Thoracic aorta (tissue), 2 donors: Measurements from ENCODE around the gene ATP2B2. TPM values are rescaled to one million over a fixed set of nuclear protein-coding genes. Genes with fewer than 3 reads are reported as not detected.

Source experiments
- ATAC-seq: fragments of 150-250 bp; one replicate; pipeline ENCODE4 v1.8.0; 2017; ENCODE audit warnings: low read depth; ENCODE audit not compliant: insufficient number of reproducible peaks, low FRiP score
- DNase-seq: peaks from one replicate; pipeline ENCODE4 v3.0.0-alpha.2; 2020; ENCODE audit warnings: low spot score
- H3K27ac ChIP-seq, 2 donors: fragments of 200-600 bp; sonication (generic); 1 replicate in 1 of 2; 2 replicates in 1 of 2; pipeline ENCODE4 v1.5.1; 2016; ENCODE audit warnings: mild to moderate bottlenecking in 2 of 2, moderate library complexity in 2 of 2
- H3K27me3 ChIP-seq: fragments of 200-600 bp; sonication (generic); replicated peaks from 2 replicates; pipeline ENCODE4 v1.6.0; 2016; ENCODE audit warnings: mild to moderate bottlenecking; ENCODE audit not compliant: insufficient read depth
- H3K36me3 ChIP-seq: fragments of 200-600 bp; sonication (generic); one replicate; pipeline ENCODE4 v1.5.1; 2016
- H3K4me1 ChIP-seq, 2 donors: fragments of 200-600 bp; sonication (generic); 1 replicate in 1 of 2; 2 replicates in 1 of 2; pipeline versions ENCODE4 v1.5.1 to v1.6.0; 2016; ENCODE audit warnings: low read depth in 2 of 2, mild to moderate bottlenecking in 1 of 2; ENCODE audit not compliant: control insufficient read depth in 1 of 2
- H3K4me3 ChIP-seq: fragments of 200-600 bp; sonication (generic); 2 replicates; pipeline ENCODE4 v1.5.1; 2016; ENCODE audit warnings: mild to moderate bottlenecking
- H3K9me3 ChIP-seq: fragments of 200-600 bp; sonication (generic); 2 replicates; pipeline ENCODE4 v1.5.1; 2016
- CTCF ChIP-seq: fragments of 200-600 bp; sonication (generic); IDR thresholded peaks from one replicate; pipeline ENCODE4 v1.5.1; 2019; ENCODE audit warnings: antibody characterized with exemption
- total RNA-seq, 2 donors: library from RNA; depleted of rRNA; stranded (reverse); fragments of >200 nt; gene quantifications; one replicate each; pipeline versions ENCODE4 v1.1.0 to v1.2.3, GENCODE V29; 2016

Gene ATP2B2
- total RNA-seq, 2 donors from 2014 or later: not detected

GRCh38 chr3:10277115-10277625 is 228.2 kb downstream of the ATP2B2 start:
- DNase-seq (no peak), ATAC-seq (no peak)
- TF ChIP-seq CTCF: no peak
- Histone ChIP-seq H3K27me3 (no peaks in the 10 kb centered on the region), H3K27ac (no peak overlapping the region), H3K4me3 (no peak overlapping the region), H3K9me3 (no peaks in the 10 kb centered on the region), H3K36me3 (peaks cover 41% of the 10 kb centered on the region), H3K4me1 (peaks cover 12 to 19% of the 10 kb centered on the region in 2 donors)

- H3K27ac ChIP-seq: no peak overlapping the region
- no peaks in the 10 kb centered on the region for H3K9me3 ChIP-seq
- no peaks in the 10 kb centered on the region for H3K27me3 ChIP-seq
- DNase-seq (no peak), ATAC-seq (no peak)
- no peak for TF ChIP-seq CTCF
- peaks cover 49% of the 10 kb centered on the region for H3K36me3 ChIP-seq
- H3K4me3 ChIP-seq: no peak overlapping the region
- H3K4me1 ChIP-seq: peaks cover 12 to 19% of the 10 kb centered on the region in 2 donors
Observed at GRCh38 chr3:10274601-10275000, 230.8 kb downstream of the ATP2B2 start.

Other genes starting within 250 kb of the ATP2B2 start
- gene GHRL, start 212.6 kb downstream of the ATP2B2 start, total RNA-seq: 1 to 10 TPM in 1 of 2 donors, under 1 TPM in 1; 0.54 to 3.0 TPM
- 100 to 1,000 TPM; 107 to 123 TPM for gene SEC13, start 184.5 kb downstream of the ATP2B2 start, total RNA-seq